Measurements from ENCODE around the gene IRX3. TPM values are rescaled to one million over a fixed set of nuclear protein-coding genes. Genes with fewer than 3 reads are reported as not detected.

Gene IRX3
- total RNA-seq, 1 donor from 2014 or later, result 13.0 TPM

DNA sequence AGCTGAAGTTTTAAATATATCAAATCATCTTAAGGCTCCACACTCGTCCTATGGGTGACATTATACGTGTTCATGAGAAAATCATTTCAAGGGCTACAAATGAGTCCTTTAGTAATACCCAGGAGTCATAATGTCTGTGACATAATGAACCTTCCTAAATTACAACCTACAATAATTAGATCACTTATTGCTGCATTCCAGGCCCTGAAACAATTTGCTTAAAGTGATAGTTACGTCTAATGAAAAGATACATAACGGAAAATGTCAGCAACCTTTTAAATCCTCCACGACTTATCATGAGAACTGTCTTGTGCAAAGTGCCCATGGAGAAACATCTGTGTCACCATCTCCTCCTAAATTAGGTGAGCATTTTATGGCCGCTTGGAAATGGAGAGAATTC lies 43.4 kb downstream of the IRX3 start:
- H3K27me3 Mint-ChIP-seq (ENCODE audit: unreplicated experiment), result peaks cover 3% of the 10 kb centered on the region
- no peak overlapping the region for H3K4me3 Mint-ChIP-seq (ENCODE audit: unreplicated experiment)
- DNase-seq, result no peak
- H3K4me1 Mint-ChIP-seq (ENCODE audit: low read depth, unreplicated experiment), result no peaks in the 10 kb centered on the region
- H3K9me3 Mint-ChIP-seq (ENCODE audit: unreplicated experiment), result no peaks in the 10 kb centered on the region
- peaks cover 6% of the 10 kb centered on the region for H3K36me3 Mint-ChIP-seq (ENCODE audit: unreplicated experiment)
- TF ChIP-seq, protein P1, sequence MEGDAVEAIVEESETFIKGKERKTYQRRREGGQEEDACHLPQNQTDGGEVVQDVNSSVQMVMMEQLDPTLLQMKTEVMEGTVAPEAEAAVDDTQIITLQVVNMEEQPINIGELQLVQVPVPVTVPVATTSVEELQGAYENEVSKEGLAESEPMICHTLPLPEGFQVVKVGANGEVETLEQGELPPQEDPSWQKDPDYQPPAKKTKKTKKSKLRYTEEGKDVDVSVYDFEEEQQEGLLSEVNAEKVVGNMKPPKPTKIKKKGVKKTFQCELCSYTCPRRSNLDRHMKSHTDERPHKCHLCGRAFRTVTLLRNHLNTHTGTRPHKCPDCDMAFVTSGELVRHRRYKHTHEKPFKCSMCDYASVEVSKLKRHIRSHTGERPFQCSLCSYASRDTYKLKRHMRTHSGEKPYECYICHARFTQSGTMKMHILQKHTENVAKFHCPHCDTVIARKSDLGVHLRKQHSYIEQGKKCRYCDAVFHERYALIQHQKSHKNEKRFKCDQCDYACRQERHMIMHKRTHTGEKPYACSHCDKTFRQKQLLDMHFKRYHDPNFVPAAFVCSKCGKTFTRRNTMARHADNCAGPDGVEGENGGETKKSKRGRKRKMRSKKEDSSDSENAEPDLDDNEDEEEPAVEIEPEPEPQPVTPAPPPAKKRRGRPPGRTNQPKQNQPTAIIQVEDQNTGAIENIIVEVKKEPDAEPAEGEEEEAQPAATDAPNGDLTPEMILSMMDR (IDR thresholded peaks at IDR 0.05; ENCODE audit: partially characterized antibody, unreplicated experiment), result no peak
- no peak overlapping the region for H3K27ac Mint-ChIP-seq (ENCODE audit: unreplicated experiment)

DNA sequence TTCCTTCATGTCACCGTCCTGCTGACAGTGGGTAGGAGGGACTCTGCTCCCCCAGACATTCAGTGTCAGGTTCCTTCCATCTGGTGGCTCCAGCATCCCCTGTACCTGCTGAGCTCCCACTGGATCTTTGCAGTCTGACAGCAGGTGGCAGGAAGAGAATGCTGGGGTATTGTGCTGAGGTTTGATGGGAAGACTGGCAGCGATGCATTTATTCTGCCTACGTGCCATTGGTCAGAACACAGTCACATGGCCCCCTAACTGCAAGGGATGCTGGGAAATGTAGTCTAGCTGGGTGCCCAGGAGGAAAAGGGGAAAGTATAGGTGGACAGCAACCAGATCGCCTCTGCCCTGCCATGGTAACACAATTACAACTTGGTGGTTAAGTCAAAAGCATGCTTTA lies 44.4 kb downstream of the IRX3 start:
- DNase-seq, result peak; percentile 24

DNA sequence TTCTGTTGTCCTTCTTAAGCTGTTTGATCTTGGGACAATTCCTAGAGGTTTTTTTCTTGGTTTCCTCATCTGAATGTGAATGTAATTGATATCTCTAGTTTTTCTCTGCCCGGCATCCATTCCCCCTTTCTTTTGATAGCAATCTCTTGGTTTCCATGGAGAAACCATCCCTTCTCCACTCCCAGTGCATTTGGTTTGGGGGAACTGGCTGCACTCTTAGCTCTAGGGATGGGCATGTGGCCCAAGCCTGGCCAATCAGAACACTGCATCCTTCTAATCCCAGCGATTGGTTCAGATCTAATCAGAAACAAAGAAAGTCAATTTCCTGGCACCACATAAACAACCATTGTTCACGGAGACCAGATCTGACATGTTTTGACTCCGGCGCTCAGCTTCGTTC lies 45.1 kb downstream of the IRX3 start:
- Mint-ChIP-seq H3K4me1 (ENCODE audit: low read depth, unreplicated experiment) (no peaks in the 10 kb centered on the region), H3K36me3 (ENCODE audit: unreplicated experiment) (peaks cover 6% of the 10 kb centered on the region), H3K27me3 (ENCODE audit: unreplicated experiment) (peaks cover 3% of the 10 kb centered on the region), H3K9me3 (ENCODE audit: unreplicated experiment) (no peaks in the 10 kb centered on the region), H3K27ac (ENCODE audit: unreplicated experiment) (no peak overlapping the region), H3K4me3 (ENCODE audit: unreplicated experiment) (no peak overlapping the region)
- TF ChIP-seq, protein P1 (IDR thresholded peaks at IDR 0.05; ENCODE audit: partially characterized antibody, unreplicated experiment), result no peak
- DNase-seq, result no peak

More for the DNA sequence above, 44.4 kb downstream of the IRX3 start:
- Mint-ChIP-seq H3K27me3 (ENCODE audit: unreplicated experiment) (peaks cover 3% of the 10 kb centered on the region), H3K4me3 (ENCODE audit: unreplicated experiment) (no peak overlapping the region), H3K9me3 (ENCODE audit: unreplicated experiment) (no peaks in the 10 kb centered on the region), H3K4me1 (ENCODE audit: low read depth, unreplicated experiment) (no peaks in the 10 kb centered on the region), H3K36me3 (ENCODE audit: unreplicated experiment) (peaks cover 6% of the 10 kb centered on the region), H3K27ac (ENCODE audit: unreplicated experiment) (no peak overlapping the region)
- TF ChIP-seq, protein P1 (IDR thresholded peaks at IDR 0.05; ENCODE audit: partially characterized antibody, unreplicated experiment), result no peak

DNA sequence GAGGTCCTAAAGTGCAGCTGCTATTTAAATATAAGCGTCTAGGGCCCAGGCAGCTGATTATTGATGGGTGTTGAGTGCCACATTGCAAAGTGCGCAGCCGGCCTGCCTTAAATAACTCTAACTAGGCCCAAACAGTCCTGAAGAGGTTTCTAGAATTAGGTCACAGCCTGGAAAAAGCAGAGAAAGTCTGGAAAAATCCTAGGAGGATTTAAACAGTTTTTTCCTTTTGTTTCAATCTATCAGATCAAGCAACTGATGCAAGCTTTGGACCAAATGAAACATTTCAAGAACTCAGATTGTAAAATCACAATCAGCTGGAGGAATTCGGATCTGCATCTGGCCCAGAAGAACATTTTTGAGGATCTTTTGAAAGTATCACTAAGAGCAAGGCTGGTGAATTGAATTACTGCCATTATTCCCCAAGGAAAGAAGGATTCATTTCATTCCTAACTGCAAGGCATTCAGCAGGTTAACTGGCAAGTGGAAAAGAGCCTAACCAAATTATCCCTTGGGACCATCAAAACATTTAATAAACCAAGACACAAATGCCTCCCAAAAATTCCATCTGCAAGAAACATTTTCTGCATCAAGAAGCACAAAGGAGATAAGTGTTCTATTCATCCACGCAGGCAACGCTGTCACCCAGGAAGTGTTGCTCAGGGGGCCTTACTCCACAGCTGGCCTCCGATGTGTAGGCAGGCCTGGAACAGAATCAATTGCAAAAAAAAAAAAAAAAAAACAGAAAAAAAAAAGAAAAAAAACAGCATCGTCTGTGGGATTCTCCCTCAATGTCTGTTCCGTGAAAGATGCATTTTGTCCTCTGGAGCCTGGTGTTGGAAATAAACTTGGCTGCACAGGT lies 46.1 kb downstream of the IRX3 start:
- H3K4me1 Mint-ChIP-seq (ENCODE audit: low read depth, unreplicated experiment), result no peaks in the 10 kb centered on the region
- peaks cover under 1% of the 10 kb centered on the region for H3K36me3 Mint-ChIP-seq (ENCODE audit: unreplicated experiment)
- peaks cover 3% of the 10 kb centered on the region for H3K27me3 Mint-ChIP-seq (ENCODE audit: unreplicated experiment)
- H3K4me3 Mint-ChIP-seq (ENCODE audit: unreplicated experiment), result no peak overlapping the region
- H3K27ac Mint-ChIP-seq (ENCODE audit: unreplicated experiment), result no peak overlapping the region
- TF ChIP-seq, protein P1 (IDR thresholded peaks at IDR 0.05; ENCODE audit: partially characterized antibody, unreplicated experiment), result no peak
- no peaks in the 10 kb centered on the region for H3K9me3 Mint-ChIP-seq (ENCODE audit: unreplicated experiment)
- no peak for DNase-seq

DNA sequence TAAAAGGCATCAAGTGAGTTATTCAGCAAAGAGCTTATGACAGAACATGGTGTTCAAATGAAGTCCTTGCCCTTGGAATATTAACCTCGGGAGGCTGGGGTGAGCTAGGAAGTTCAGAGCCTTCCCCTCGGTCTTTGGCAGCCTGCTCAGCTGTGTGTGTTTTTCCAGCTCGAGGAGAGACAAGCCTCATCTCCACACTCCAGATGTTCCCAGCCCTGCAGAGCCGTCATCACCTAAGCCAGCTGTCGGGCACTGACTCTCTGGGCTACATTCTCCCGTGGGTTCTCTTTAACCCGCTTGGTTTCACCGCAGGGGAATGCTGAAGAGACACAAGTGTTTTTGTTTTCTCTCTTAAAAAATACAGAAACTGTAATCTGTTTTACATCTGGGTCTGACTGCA lies 47.1 kb downstream of the IRX3 start:
- Mint-ChIP-seq H3K9me3 (ENCODE audit: unreplicated experiment) (no peaks in the 10 kb centered on the region), H3K4me3 (ENCODE audit: unreplicated experiment) (no peak overlapping the region), H3K4me1 (ENCODE audit: low read depth, unreplicated experiment) (no peaks in the 10 kb centered on the region), H3K27ac (ENCODE audit: unreplicated experiment) (no peak overlapping the region), H3K27me3 (ENCODE audit: unreplicated experiment) (peaks cover 3% of the 10 kb centered on the region), H3K36me3 (ENCODE audit: unreplicated experiment) (no peaks in the 10 kb centered on the region)
- no peak for DNase-seq
- TF ChIP-seq, protein P1 (IDR thresholded peaks at IDR 0.05; ENCODE audit: partially characterized antibody, unreplicated experiment), result no peak

Data from glutamatergic neuron (in vitro differentiated cells).